Gastroesophageal sphincter (tissue), 4 donors: ENCODE results near the gene GRN. TPM values are rescaled to one million over a fixed set of nuclear protein-coding genes. Genes with fewer than 3 reads are reported as not detected.
"Not testable (repeated sequence)": the region's sequence is repeated elsewhere in the genome, so short reads cannot be mapped to it uniquely, and the experiment has no call there.

Experiments used
- ATAC-seq: fragments of 150-250 bp; one replicate; pipeline ENCODE4 v1.9.1; 2016; ENCODE audit warnings: mild to moderate bottlenecking, moderate library complexity
- H3K27ac ChIP-seq, 4 donors: fragments of 200-600 bp; sonication (generic) in 3 of 4; 1 replicate in 3 of 4; 2 replicates in 1 of 4; pipeline ENCODE4 v1.5.1; 2016 to 2019
- H3K27me3 ChIP-seq: fragments of 200-600 bp; sonication (generic); one replicate; pipeline ENCODE4 v1.5.1; 2019
- H3K36me3 ChIP-seq, 2 donors: fragments of 200-600 bp; sonication (generic); one replicate each; pipeline ENCODE4 v1.5.1; 2019; ENCODE audit warnings: control low read depth in 1 of 2
- H3K4me1 ChIP-seq, 3 donors: fragments of 200-600 bp; sonication (generic); 1 replicate in 2 of 3; 2 replicates in 1 of 3; pipeline ENCODE4 v1.5.1; 2016 to 2019; ENCODE audit warnings: control low read depth in 2 of 3
- H3K4me3 ChIP-seq, 2 donors: fragments of 200-600 bp; sonication (generic); one replicate each; pipeline ENCODE4 v1.5.1; 2019; ENCODE audit warnings: mild to moderate bottlenecking in 1 of 2, moderate library complexity in 1 of 2
- H3K9me3 ChIP-seq, 3 donors: fragments of 200-600 bp; sonication (generic); one replicate each; pipeline ENCODE4 v1.5.1; 2017 to 2019; ENCODE audit warnings: control low read depth in 2 of 3
- CTCF ChIP-seq, 4 experiments: fragments of 200-600 bp in 2 of 4; fragments of 450-650 bp in 2 of 4; sonication (generic) in 1 of 4; IDR thresholded peaks; one replicate each; pipeline ENCODE4 v1.5.1; 2017 to 2019; ENCODE audit warnings: antibody characterized with exemption in 4 of 4, mild to moderate bottlenecking in 2 of 4, moderate library complexity in 2 of 4
- EP300 ChIP-seq: sonication (generic); formaldehyde crosslinking; IDR thresholded peaks from one replicate; pipeline ENCODE4 v1.6.1; 2017; ENCODE audit warnings: antibody characterized with exemption, mild to moderate bottlenecking
- POLR2A ChIP-seq, 2 donors: fragments of 450-650 bp; IDR thresholded peaks; one replicate each; pipeline ENCODE4 v1.6.1; 2017; ENCODE audit warnings: antibody characterized with exemption in 2 of 2, mild to moderate bottlenecking in 2 of 2, moderate library complexity in 1 of 2
- POLR2AphosphoS5 ChIP-seq: sonication (generic); formaldehyde crosslinking; IDR thresholded peaks from one replicate; pipeline ENCODE4 v1.6.1; 2017; ENCODE audit warnings: antibody characterized with exemption
- WGBS, 2 donors: methylation state at CpG; one replicate each; pipeline ENCODE4 v1.1.5; 2018; ENCODE audit warnings: low coverage in 1 of 2; 5-methylcytosine and 5-hydroxymethylcytosine counted together
- total RNA-seq, 4 donors: library from RNA; depleted of rRNA; stranded (reverse); fragments of >200 nt; gene quantifications; one replicate each; pipeline ENCODE4 v1.1.0, GENCODE V29; 2016

Gene GRN
- total RNA-seq, 4 donors from 2014 or later = 108 to 237 (median 182) TPM

GRCh38 chr17:44346064-44346844 is 1.2 kb downstream of the GRN start:
- TF ChIP-seq POLR2AphosphoS5 (no peak), EP300 (no peak), POLR2A (IDR thresholded peaks at IDR 0.05) (no peak), CTCF (IDR thresholded peaks at IDR 0.05) (no peak)
- no peak for ATAC-seq
- Histone ChIP-seq H3K4me3 (peak overlapping the region; percentile 83 to 97), H3K4me1 (peaks cover 0 to 30% (median 12%) of the 10 kb centered on the region in 3 donors), H3K36me3 (peaks cover 0 to 27% of the 10 kb centered on the region in 2 donors), H3K9me3 (no peaks in the 10 kb centered on the region), H3K27me3 (no peaks in the 10 kb centered on the region), H3K27ac (peak overlapping the region in 3 of 4 donors; percentile 88 to 91 (median 88))
- WGBS, 2 donors = 78 to 86% methylated on average over 5 to 9 of the region's 13 CpGs

GRCh38 chr17:44347206-44348055 is 2.3 kb downstream of the GRN start:
- ATAC-seq, H3K9me3 ChIP-seq, H3K27ac ChIP-seq, H3K4me3 ChIP-seq, H3K27me3 ChIP-seq: not testable (repeated sequence)
- WGBS, 2 donors = 66 to 76% methylated on average over 9 to 14 of the region's 18 CpGs
- Histone ChIP-seq H3K36me3 (peaks cover 0 to 39% of the 10 kb centered on the region in 2 donors), H3K4me1 (peaks cover 0 to 30% (median 12%) of the 10 kb centered on the region in 3 donors)

- no peak overlapping the region for H3K27ac ChIP-seq
- TF ChIP-seq CTCF (IDR thresholded peaks at IDR 0.05) (no peak), POLR2A (IDR thresholded peaks at IDR 0.05) (no peak), EP300 (no peak), POLR2AphosphoS5 (no peak)
- WGBS, 2 donors = 33 to 76% methylated on average over 1 to 3 of the region's 9 CpGs
- H3K27me3 ChIP-seq = no peaks in the 10 kb centered on the region
- no peak for ATAC-seq
- H3K36me3 ChIP-seq = peaks cover 0 to 49% of the 10 kb centered on the region in 2 donors
- H3K4me3 ChIP-seq = no peak overlapping the region
- no peaks in the 10 kb centered on the region for H3K9me3 ChIP-seq
- H3K4me1 ChIP-seq = peaks cover 0 to 33% (median 12%) of the 10 kb centered on the region in 3 donors
These were observed 3.3 kb downstream of the GRN start for GRCh38 chr17:44348234-44348987.

GRCh38 chr17:44348988-44349364 is 3.9 kb downstream of the GRN start:
- no peaks in the 10 kb centered on the region for H3K9me3 ChIP-seq
- TF ChIP-seq EP300 (no peak), POLR2A (IDR thresholded peaks at IDR 0.05) (no peak), POLR2AphosphoS5 (no peak), CTCF (IDR thresholded peaks at IDR 0.05) (no peak)
- no CpG with 5 or more reads among the region's 6 CpGs for WGBS, 2 donors
- no peak overlapping the region for H3K27ac ChIP-seq
- no peak for ATAC-seq
- H3K27me3 ChIP-seq = no peaks in the 10 kb centered on the region
- peaks cover 0 to 37% (median 12%) of the 10 kb centered on the region in 3 donors for H3K4me1 ChIP-seq
- peaks cover 0 to 50% of the 10 kb centered on the region in 2 donors for H3K36me3 ChIP-seq
- H3K4me3 ChIP-seq = no peak overlapping the region

- no peak overlapping the region for H3K4me3 ChIP-seq
- peaks cover 0 to 50% of the 10 kb centered on the region in 2 donors for H3K36me3 ChIP-seq
- TF ChIP-seq CTCF (IDR thresholded peaks at IDR 0.05) (no peak), POLR2AphosphoS5 (no peak), EP300 (no peak), POLR2A (IDR thresholded peaks at IDR 0.05) (no peak)
- WGBS, 2 donors = 69% methylated on average over 4 of the region's 12 CpGs; no CpG with 5 or more reads in 1 of the 2 donors
- ATAC-seq = no peak
- H3K9me3 ChIP-seq = no peaks in the 10 kb centered on the region
- H3K27me3 ChIP-seq = no peaks in the 10 kb centered on the region
- H3K27ac ChIP-seq = no peak overlapping the region
- peaks cover 0 to 31% (median 7%) of the 10 kb centered on the region in 3 donors for H3K4me1 ChIP-seq
These were observed 4.5 kb downstream of the GRN start for GRCh38 chr17:44349553-44350070.
